ENCODE data around the gene ASB3.
A peak's percentile ranks its signal among the peaks of the same experiment; 100 is the strongest.

The ASB3 gene

DNA sequence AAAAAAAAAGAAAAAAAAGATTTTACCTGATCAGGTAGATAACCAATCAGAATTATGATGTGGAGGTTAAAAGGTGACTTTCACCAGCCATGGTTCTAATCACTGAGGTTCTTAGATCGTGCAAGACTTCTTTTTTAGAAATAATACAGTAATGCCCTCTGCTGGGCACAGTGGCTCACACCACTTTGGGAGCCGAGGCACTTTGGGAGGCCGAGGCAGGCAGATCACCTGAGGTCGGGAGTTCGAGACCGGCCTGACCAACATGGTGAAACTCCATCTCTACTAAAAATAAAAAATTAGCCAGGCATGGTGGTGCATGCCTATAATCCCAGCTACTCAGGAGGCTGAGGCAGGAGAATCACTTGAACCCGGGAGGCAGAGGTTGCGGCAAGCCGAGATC is 36.9 kb upstream of the ASB3 start:
- TF ChIP-seq, protein P1, sequence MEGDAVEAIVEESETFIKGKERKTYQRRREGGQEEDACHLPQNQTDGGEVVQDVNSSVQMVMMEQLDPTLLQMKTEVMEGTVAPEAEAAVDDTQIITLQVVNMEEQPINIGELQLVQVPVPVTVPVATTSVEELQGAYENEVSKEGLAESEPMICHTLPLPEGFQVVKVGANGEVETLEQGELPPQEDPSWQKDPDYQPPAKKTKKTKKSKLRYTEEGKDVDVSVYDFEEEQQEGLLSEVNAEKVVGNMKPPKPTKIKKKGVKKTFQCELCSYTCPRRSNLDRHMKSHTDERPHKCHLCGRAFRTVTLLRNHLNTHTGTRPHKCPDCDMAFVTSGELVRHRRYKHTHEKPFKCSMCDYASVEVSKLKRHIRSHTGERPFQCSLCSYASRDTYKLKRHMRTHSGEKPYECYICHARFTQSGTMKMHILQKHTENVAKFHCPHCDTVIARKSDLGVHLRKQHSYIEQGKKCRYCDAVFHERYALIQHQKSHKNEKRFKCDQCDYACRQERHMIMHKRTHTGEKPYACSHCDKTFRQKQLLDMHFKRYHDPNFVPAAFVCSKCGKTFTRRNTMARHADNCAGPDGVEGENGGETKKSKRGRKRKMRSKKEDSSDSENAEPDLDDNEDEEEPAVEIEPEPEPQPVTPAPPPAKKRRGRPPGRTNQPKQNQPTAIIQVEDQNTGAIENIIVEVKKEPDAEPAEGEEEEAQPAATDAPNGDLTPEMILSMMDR (IDR thresholded peaks at IDR 0.05): peak; percentile 25; the same call in 1 of the 2 replicates

DNA sequence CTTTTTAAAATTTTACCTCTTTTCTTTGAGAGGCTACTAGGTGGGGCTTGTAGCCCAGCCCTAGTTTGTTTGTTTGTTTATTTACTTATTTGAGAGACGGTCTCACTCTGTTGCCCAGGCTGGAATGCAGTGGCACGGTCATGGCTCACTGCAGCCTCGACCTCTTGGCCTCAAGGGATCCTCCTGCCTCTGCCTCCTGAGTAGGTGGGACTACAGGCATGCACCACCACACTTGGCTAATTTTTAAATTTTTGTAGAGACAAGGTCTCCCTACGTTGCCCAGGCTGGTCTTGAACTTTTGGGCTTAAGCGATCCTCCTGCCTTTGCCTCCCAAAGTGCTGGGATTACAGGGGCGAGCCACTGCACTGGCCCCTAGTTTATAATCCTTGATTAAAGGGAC is 35.1 kb upstream of the ASB3 start:
- TF ChIP-seq, protein P1 (IDR thresholded peaks at IDR 0.05): no peak

DNA sequence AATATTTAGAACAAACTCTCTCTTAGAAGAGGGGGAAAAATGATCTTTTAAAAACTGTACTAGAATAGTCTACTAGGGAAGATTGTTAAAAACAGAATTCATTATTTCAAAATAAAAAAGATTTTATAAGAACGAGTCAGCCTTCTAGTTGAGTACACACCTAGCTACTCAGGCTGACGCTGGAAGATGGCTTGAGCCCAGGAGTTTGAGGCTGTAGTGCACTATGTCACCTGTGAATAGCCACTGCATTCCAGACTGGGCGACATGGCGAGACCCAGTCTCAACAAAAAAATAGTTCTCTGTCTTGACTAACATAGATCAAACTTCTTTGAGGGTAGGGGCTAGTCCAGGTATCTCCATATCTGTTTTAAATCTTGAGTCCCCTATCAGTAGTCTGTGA is 34.0 kb upstream of the ASB3 start:
- TF ChIP-seq, protein P1 (IDR thresholded peaks at IDR 0.05): no peak

DNA sequence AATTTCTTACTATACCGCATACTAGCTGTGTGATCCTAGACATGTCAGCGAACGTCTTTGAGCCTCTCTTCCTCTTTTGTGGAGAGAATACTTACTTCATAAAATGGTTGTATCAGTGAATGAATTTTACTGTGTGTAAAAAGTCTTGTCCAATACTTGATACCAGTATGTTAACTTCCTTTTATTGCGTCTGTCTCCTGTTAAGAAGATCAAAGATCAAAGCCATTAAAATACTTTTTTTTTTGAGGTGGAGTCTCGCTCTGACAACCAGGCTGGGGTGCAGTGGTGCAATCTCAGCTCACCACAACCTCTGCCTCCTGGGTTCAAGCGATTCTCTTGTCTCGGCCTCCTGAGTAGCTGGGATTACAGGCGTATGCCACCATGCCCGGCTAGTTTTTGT is 33.3 kb upstream of the ASB3 start:
- TF ChIP-seq, protein P1 (IDR thresholded peaks at IDR 0.05): no peak

DNA sequence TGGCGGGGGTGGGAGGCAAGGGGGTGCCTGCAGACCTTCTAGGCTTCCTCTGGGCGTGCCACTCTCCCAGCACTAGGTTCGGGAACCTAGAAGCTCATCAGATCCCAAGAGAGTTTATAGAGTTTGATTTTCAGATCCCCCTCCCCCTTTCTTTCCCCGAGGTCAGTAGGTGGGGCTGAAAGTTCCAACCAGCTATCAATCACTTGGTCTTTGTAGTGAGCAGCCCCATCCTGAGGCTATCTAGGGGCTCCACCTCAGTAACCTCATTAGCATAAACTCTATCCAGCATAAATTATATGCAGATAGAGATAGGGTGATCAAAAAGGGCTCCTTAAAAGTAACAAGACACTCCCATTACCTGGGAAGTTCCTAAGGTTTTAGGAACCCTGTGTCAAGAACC is 32.9 kb upstream of the ASB3 start:
- TF ChIP-seq, protein P1 (IDR thresholded peaks at IDR 0.05): no peak

DNA sequence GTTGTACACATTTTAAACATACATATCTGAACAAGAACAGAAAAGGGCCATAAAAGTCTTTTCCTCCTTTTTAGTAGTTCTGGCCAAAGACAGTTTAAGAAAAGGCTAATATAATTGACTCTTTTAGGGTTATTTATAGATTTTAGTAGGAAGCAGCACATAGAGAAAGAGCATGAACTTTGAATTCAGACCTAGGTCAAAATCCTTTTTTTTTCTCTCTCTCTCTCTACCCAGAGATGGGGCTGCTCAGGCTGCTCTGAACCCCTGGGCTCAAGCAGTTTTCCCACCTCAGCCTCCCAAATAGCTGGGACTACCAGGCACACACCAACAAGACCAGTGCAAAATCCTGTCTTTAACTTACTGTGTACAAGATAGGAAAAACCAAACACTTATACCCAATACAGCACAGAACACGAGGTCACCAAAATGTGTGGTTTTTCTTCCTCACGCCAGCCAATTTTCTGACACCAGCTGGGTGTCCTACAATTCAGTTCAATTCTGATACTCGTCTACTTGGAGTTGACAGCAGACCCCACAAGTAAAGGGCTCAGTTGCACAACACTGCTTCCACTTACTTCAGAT is 32.2 kb upstream of the ASB3 start:
- TF ChIP-seq, protein P1 (IDR thresholded peaks at IDR 0.05): no peak

DNA sequence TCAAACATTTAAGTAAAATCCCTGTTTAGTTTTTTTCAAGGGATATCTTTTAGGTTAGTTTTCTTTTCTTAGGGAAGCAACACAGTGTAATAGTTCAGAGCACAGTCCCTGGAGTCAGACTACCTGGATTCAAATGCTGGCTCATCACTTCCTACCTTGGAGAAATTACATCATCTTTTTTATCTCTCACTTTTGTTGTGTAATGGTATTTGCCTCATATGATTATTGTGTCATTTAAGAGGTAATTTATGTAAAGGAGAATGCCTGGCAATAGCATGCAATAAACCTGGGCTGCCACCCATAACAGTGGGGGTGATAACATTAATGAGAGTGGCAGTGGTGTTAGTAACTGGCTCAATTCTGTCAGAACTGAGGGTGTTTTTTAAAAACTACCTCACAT is 26.4 kb upstream of the ASB3 start:
- TF ChIP-seq, protein P1 (IDR thresholded peaks at IDR 0.05): no peak

DNA sequence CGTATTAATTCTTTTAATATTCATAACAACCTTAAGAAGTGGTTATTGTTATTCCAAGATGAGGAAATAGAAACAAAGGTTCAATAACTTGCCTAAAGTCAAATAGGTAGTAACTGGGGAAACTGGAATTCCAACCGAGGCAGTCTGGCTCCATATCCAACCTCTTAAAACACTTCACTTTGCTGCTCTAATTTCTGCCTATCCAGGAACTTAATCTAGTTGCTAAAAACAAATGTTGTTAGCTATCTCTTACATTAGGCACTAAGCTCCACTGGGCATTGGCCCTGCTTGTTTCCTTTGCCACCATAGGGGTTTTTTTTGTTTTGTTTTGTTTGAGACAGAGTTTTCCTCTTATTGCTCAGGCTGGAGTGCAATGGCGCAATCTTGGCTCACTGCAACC is 24.8 kb upstream of the ASB3 start:
- TF ChIP-seq, protein P1 (IDR thresholded peaks at IDR 0.05): no peak
